Endothelial cell (in vitro differentiated cells): Measurements from ENCODE around the gene GNB5. TPM values are rescaled to one million over a fixed set of nuclear protein-coding genes. Genes with fewer than 3 reads are reported as not detected.
"Not testable (repeated sequence)": the region's sequence is repeated elsewhere in the genome, so short reads cannot be mapped to it uniquely, and the experiment has no call there.

ENCODE experiments used
- DNase-seq: peaks from one replicate; pipeline ENCODE4 v3.0.0; 2021; ENCODE audit warnings: low spot score
- H3K27ac Mint-ChIP-seq: one replicate; pipeline ENCODE4 v1.8.0; 2021; ENCODE audit warnings: mixed read lengths, inconsistent platforms; ENCODE audit not compliant: unreplicated experiment
- H3K27me3 Mint-ChIP-seq: one replicate; pipeline ENCODE4 v1.8.0; 2021; ENCODE audit warnings: mild to moderate bottlenecking, moderate library complexity, mixed read lengths, inconsistent platforms; ENCODE audit not compliant: unreplicated experiment
- H3K36me3 Mint-ChIP-seq: one replicate; pipeline ENCODE4 v1.8.0; 2021; ENCODE audit warnings: mild to moderate bottlenecking, low read depth, mixed read lengths, inconsistent platforms; ENCODE audit not compliant: unreplicated experiment
- H3K4me1 Mint-ChIP-seq: one replicate; pipeline ENCODE4 v1.8.0; 2021; ENCODE audit warnings: mild to moderate bottlenecking, mixed read lengths, inconsistent platforms; ENCODE audit not compliant: unreplicated experiment
- H3K4me3 Mint-ChIP-seq: one replicate; pipeline ENCODE4 v1.8.0; 2021; ENCODE audit warnings: mild to moderate bottlenecking, mixed read lengths, inconsistent platforms; ENCODE audit not compliant: unreplicated experiment
- H3K9me3 Mint-ChIP-seq: one replicate; pipeline ENCODE4 v1.8.0; 2021; ENCODE audit warnings: mixed read lengths, inconsistent platforms; ENCODE audit not compliant: unreplicated experiment
- total RNA-seq: library from RNA; stranded (reverse); fragmentation: NEBNext Ultra II Directional; extraction: Animal tissue kit (Norgen Biotek cat#: 25700); gene quantifications from one replicate; pipeline ENCODE4 v1.2.1, GENCODE V29; 2021; ENCODE audit not compliant: unreplicated experiment
- TF ChIP-seq, protein P1 (sequence below): fragments of 200-600 bp; sonication (generic); IDR thresholded peaks from one replicate; pipeline ENCODE4 v1.5.0; 2021; ENCODE audit warnings: antibody characterized with exemption; ENCODE audit not compliant: unreplicated experiment

The GNB5 gene
- total RNA-seq, 1 donor from 2014 or later = 11.7 TPM

DNA sequence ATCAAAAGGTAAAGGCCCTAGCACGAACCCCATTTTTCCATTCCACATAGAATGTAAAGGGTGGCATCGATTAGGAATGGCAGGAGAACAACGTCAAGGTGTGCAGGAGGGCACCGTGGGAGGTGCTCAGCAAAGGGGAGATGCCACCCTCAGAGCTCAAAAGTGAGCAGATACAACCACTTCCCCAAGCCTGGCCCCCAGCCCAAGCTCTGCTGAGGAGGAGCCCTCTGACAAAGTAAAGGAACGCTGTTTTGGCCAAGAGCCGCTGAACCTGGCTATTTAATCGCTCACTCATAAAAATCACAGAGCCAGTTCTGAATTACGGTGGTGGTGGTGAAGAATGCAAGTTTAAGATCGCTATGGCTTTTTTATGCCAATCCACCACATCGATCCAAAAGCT is 12.4 kb downstream of the GNB5 start:
- Mint-ChIP-seq H3K27me3 (peaks cover 5% of the 10 kb centered on the region), H3K9me3 (no peaks in the 10 kb centered on the region), H3K4me1 (peaks cover 7% of the 10 kb centered on the region), H3K27ac (peak overlapping the region; percentile 57), H3K36me3 (no peaks in the 10 kb centered on the region), H3K4me3 (peak overlapping the region; percentile 94)
- TF ChIP-seq, protein P1, sequence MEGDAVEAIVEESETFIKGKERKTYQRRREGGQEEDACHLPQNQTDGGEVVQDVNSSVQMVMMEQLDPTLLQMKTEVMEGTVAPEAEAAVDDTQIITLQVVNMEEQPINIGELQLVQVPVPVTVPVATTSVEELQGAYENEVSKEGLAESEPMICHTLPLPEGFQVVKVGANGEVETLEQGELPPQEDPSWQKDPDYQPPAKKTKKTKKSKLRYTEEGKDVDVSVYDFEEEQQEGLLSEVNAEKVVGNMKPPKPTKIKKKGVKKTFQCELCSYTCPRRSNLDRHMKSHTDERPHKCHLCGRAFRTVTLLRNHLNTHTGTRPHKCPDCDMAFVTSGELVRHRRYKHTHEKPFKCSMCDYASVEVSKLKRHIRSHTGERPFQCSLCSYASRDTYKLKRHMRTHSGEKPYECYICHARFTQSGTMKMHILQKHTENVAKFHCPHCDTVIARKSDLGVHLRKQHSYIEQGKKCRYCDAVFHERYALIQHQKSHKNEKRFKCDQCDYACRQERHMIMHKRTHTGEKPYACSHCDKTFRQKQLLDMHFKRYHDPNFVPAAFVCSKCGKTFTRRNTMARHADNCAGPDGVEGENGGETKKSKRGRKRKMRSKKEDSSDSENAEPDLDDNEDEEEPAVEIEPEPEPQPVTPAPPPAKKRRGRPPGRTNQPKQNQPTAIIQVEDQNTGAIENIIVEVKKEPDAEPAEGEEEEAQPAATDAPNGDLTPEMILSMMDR = no peak
- no peak for DNase-seq

DNA sequence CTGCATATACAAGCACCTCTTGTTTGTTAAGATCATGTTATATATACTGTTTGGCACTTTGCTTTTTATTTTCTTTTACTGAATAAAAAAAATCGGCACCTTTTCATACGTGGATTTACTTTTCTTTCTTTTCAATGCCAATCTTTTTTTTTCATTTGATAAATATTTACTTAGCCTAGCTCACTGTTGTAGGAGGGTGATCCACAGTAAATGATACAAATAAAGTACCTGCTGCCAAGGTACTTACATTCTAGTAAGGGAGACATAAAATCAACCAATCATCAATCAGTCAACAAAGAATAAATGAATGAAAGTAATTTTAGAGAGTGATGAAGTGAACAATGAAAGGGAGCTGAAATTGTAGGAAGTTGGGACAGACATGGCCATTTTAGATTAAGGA is 18.3 kb downstream of the GNB5 start:
- Mint-ChIP-seq H3K4me3 (no peak overlapping the region), H3K27me3 (no peaks in the 10 kb centered on the region), H3K4me1 (peaks cover 8% of the 10 kb centered on the region), H3K27ac (no peak overlapping the region), H3K36me3 (no peaks in the 10 kb centered on the region), H3K9me3 (no peaks in the 10 kb centered on the region)
- TF ChIP-seq, protein P1 = no peak
- DNase-seq = no peak

- H3K9me3 Mint-ChIP-seq = no peaks in the 10 kb centered on the region
- peaks cover 8% of the 10 kb centered on the region for H3K4me1 Mint-ChIP-seq
- DNase-seq = no peak
Measured at GRCh38 chr15:52171807-52172206, 19.4 kb downstream of the GNB5 start.

DNA sequence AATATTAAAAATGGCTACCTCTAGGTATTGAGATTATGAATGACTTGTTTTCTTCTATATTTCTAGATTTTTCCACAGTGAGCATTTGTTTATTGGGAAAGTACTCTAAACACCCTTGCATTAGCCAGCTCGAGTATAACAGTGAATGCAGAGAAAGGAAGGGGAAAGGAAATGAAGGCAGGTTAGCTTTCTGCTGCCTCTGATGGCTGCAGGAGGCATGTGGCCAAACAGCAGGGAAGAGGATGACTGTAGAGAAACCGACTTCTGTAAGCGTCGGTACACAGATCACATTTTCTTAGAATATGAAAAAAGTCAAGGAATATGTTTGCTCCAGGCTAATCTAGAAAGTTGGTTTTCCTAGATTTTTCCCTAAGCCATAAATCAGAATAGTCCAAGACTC is 19.8 kb downstream of the GNB5 start:
- H3K36me3 Mint-ChIP-seq = no peaks in the 10 kb centered on the region
- H3K27me3 Mint-ChIP-seq = no peaks in the 10 kb centered on the region
- H3K9me3 Mint-ChIP-seq = no peaks in the 10 kb centered on the region
- TF ChIP-seq, protein P1 = no peak
- H3K4me3 Mint-ChIP-seq = no peak overlapping the region
- no peak overlapping the region for H3K27ac Mint-ChIP-seq
- peaks cover 8% of the 10 kb centered on the region for H3K4me1 Mint-ChIP-seq
- DNase-seq = no peak

More at GRCh38 chr15:52171807-52172206, 19.4 kb downstream of the GNB5 start:
- H3K36me3 Mint-ChIP-seq = no peaks in the 10 kb centered on the region
- TF ChIP-seq, protein P1 = no peak
- H3K4me3 Mint-ChIP-seq = no peak overlapping the region
- H3K27me3 Mint-ChIP-seq = no peaks in the 10 kb centered on the region
- no peak overlapping the region for H3K27ac Mint-ChIP-seq

- H3K4me3 Mint-ChIP-seq, H3K36me3 Mint-ChIP-seq, DNase-seq, H3K27ac Mint-ChIP-seq, H3K27me3 Mint-ChIP-seq, H3K9me3 Mint-ChIP-seq, H3K4me1 Mint-ChIP-seq: not testable (repeated sequence)
Measured at GRCh38 chr15:52170199-52170598, 21.0 kb downstream of the GNB5 start.

- not testable (repeated sequence) for DNase-seq, H3K4me1 Mint-ChIP-seq, H3K27ac Mint-ChIP-seq
Measured at GRCh38 chr15:52165494-52166131, 25.6 kb downstream of the GNB5 start.

More at GRCh38 chr15:52165494-52166131, 25.6 kb downstream of the GNB5 start:
- H3K27me3 Mint-ChIP-seq, H3K36me3 Mint-ChIP-seq, H3K4me3 Mint-ChIP-seq, H3K9me3 Mint-ChIP-seq: not testable (repeated sequence)
